Mucosa of rectum (tissue), 2 donors: ENCODE data around the gene PIP5K1B.
A peak's percentile ranks its signal among the peaks of the same experiment; 100 is the strongest.

Source experiments
- H3K27ac ChIP-seq, 2 donors: one replicate each; pipeline ENCODE4 v1.7.0; 2013; ENCODE audit warnings: inconsistent platforms in 2 of 2, low read depth in 2 of 2, low read length in 2 of 2
- H3K27me3 ChIP-seq, 2 donors: one replicate each; pipeline ENCODE4 v1.7.0; 2013; ENCODE audit warnings: low read length in 2 of 2; ENCODE audit not compliant: control insufficient read depth in 2 of 2, insufficient read depth in 2 of 2
- H3K36me3 ChIP-seq, 2 donors: one replicate each; pipeline ENCODE4 v1.7.0; 2013; ENCODE audit warnings: low read length in 2 of 2; ENCODE audit not compliant: control insufficient read depth in 2 of 2, insufficient read depth in 2 of 2
- H3K4me1 ChIP-seq, 2 donors: one replicate each; pipeline ENCODE4 v1.7.0; 2013; ENCODE audit warnings: low read length in 2 of 2, mild to moderate bottlenecking in 1 of 2; ENCODE audit not compliant: control insufficient read depth in 2 of 2, insufficient read depth in 2 of 2
- H3K4me3 ChIP-seq, 2 donors: one replicate each; pipeline ENCODE4 v1.7.0; 2013; ENCODE audit warnings: low read length in 2 of 2
- H3K9ac ChIP-seq, 2 donors: one replicate each; pipeline ENCODE4 v1.7.0; 2013; ENCODE audit warnings: low read length in 2 of 2, low read depth in 1 of 2, mild to moderate bottlenecking in 1 of 2
- H3K9me3 ChIP-seq, 2 donors: one replicate each; pipeline ENCODE4 v1.7.0; 2013; ENCODE audit warnings: low read length in 2 of 2; ENCODE audit not compliant: control insufficient read depth in 2 of 2
- donor health status: healthy.
- donor health status: Normal muscosa, but diverticular disease.

PIP5K1B gene

GRCh38 chr9:68933434-68934328 lies 228.6 kb downstream of the PIP5K1B start:
- Histone ChIP-seq H3K4me3 (no peak overlapping the region), H3K27ac (peak overlapping the region in 1 of 2 donors; percentile 38), H3K9ac (no peak overlapping the region), H3K9me3 (no peaks in the 10 kb centered on the region), H3K4me1 (no peaks in the 10 kb centered on the region), H3K36me3 (peaks cover 3 to 9% of the 10 kb centered on the region in 2 donors), H3K27me3 (no peaks in the 10 kb centered on the region)

- Histone ChIP-seq H3K27ac (peak overlapping the region in 1 of 2 donors; percentile 38), H3K36me3 (peaks cover 7 to 9% of the 10 kb centered on the region in 2 donors), H3K9me3 (no peaks in the 10 kb centered on the region), H3K9ac (no peak overlapping the region), H3K27me3 (no peaks in the 10 kb centered on the region), H3K4me1 (no peaks in the 10 kb centered on the region), H3K4me3 (no peak overlapping the region)
Observed at GRCh38 chr9:68934329-68934644, 229.2 kb downstream of the PIP5K1B start.

GRCh38 chr9:68940573-68940972 lies 235.5 kb downstream of the PIP5K1B start:
- Histone ChIP-seq H3K27me3 (no peaks in the 10 kb centered on the region), H3K27ac (no peak overlapping the region), H3K9me3 (no peaks in the 10 kb centered on the region), H3K4me1 (no peaks in the 10 kb centered on the region), H3K4me3 (no peak overlapping the region), H3K36me3 (peaks cover 12 to 15% of the 10 kb centered on the region in 2 donors), H3K9ac (no peak overlapping the region)

GRCh38 chr9:68941780-68942459 lies 236.9 kb downstream of the PIP5K1B start:
- Histone ChIP-seq H3K9ac (no peak overlapping the region), H3K27ac (no peak overlapping the region), H3K36me3 (peaks cover 10 to 14% of the 10 kb centered on the region in 2 donors)

GRCh38 chr9:68942790-68943189 lies 237.8 kb downstream of the PIP5K1B start:
- no peaks in the 10 kb centered on the region for H3K9me3 ChIP-seq
- H3K27ac ChIP-seq, result no peak overlapping the region

More at GRCh38 chr9:68941780-68942459, 236.9 kb downstream of the PIP5K1B start:
- H3K4me1 ChIP-seq, result no peaks in the 10 kb centered on the region
- H3K27me3 ChIP-seq, result no peaks in the 10 kb centered on the region
- no peaks in the 10 kb centered on the region for H3K9me3 ChIP-seq
- no peak overlapping the region for H3K4me3 ChIP-seq

GRCh38 chr9:68947015-68947414 lies 242.0 kb downstream of the PIP5K1B start:
- no peaks in the 10 kb centered on the region for H3K4me1 ChIP-seq
- no peak overlapping the region for H3K4me3 ChIP-seq
- H3K27ac ChIP-seq, result no peak overlapping the region
- H3K9me3 ChIP-seq, result no peaks in the 10 kb centered on the region
- no peaks in the 10 kb centered on the region for H3K27me3 ChIP-seq
- peaks cover 7 to 9% of the 10 kb centered on the region in 2 donors for H3K36me3 ChIP-seq
- no peak overlapping the region for H3K9ac ChIP-seq

More at GRCh38 chr9:68942790-68943189, 237.8 kb downstream of the PIP5K1B start:
- Histone ChIP-seq H3K4me3 (no peak overlapping the region), H3K9ac (no peak overlapping the region), H3K4me1 (no peaks in the 10 kb centered on the region), H3K27me3 (no peaks in the 10 kb centered on the region), H3K36me3 (peaks cover 10 to 17% of the 10 kb centered on the region in 2 donors)

GRCh38 chr9:68947842-68948569 lies 243.0 kb downstream of the PIP5K1B start:
- Histone ChIP-seq H3K9me3 (no peaks in the 10 kb centered on the region), H3K9ac (no peak overlapping the region), H3K27ac (no peak overlapping the region), H3K27me3 (no peaks in the 10 kb centered on the region), H3K4me1 (no peaks in the 10 kb centered on the region), H3K36me3 (peaks cover 6 to 7% of the 10 kb centered on the region in 2 donors), H3K4me3 (no peak overlapping the region)

- Histone ChIP-seq H3K27ac (no peak overlapping the region), H3K27me3 (no peaks in the 10 kb centered on the region), H3K9ac (no peak overlapping the region), H3K36me3 (peaks cover 6 to 7% of the 10 kb centered on the region in 2 donors), H3K9me3 (no peaks in the 10 kb centered on the region), H3K4me1 (no peaks in the 10 kb centered on the region), H3K4me3 (no peak overlapping the region)
Observed at GRCh38 chr9:68949271-68950000, 244.4 kb downstream of the PIP5K1B start.

GRCh38 chr9:68950188-68950587 lies 245.1 kb downstream of the PIP5K1B start:
- no peak overlapping the region for H3K9ac ChIP-seq
- no peaks in the 10 kb centered on the region for H3K9me3 ChIP-seq
- H3K27me3 ChIP-seq, result no peaks in the 10 kb centered on the region
- H3K36me3 ChIP-seq, result peaks cover 3 to 8% of the 10 kb centered on the region in 2 donors
- no peaks in the 10 kb centered on the region for H3K4me1 ChIP-seq
- no peak overlapping the region for H3K4me3 ChIP-seq
- H3K27ac ChIP-seq, result no peak overlapping the region
